HG02981 (cell line): ENCODE measurements around the gene EPHA3.

ENCODE experiments used
- ATAC-seq: cut with Tn5 transposase; IDR thresholded peaks from one replicate; pipeline ENCODE4 v1.9.1; 2021; ENCODE audit warnings: mild to moderate bottlenecking, moderate library complexity; ENCODE audit not compliant: unreplicated experiment

The EPHA3 gene

GRCh38 chr3:89107461-89108290 lies at the start of gene EPHA3:
Gene EPHA3 (plus strand): TSS chr3:89107621. CDS start chr3:89107749, 128 bp downstream.
- ATAC-seq = peak; percentile 98

- no peak for ATAC-seq
Observed at GRCh38 chr3:89058371-89058770, 49.0 kb upstream of the EPHA3 start.

- ATAC-seq = no peak
Observed at GRCh38 chr3:89059211-89059925, 48.1 kb upstream of the EPHA3 start.

- ATAC-seq = no peak
Observed at GRCh38 chr3:89061259-89061658, 46.2 kb upstream of the EPHA3 start.

- no peak for ATAC-seq
Observed at GRCh38 chr3:89067736-89068135, 39.7 kb upstream of the EPHA3 start.

- ATAC-seq = no peak
Observed at GRCh38 chr3:89072642-89073041, 34.8 kb upstream of the EPHA3 start.

- ATAC-seq = no peak
Observed at GRCh38 chr3:89079944-89080343, 27.5 kb upstream of the EPHA3 start.

- ATAC-seq = no peak
Observed at GRCh38 chr3:89087851-89088250, 19.6 kb upstream of the EPHA3 start.

- no peak for ATAC-seq
Observed at GRCh38 chr3:89098173-89098572, 9.2 kb upstream of the EPHA3 start.

- ATAC-seq = peak; percentile 92
Observed at GRCh38 chr3:89098964-89099585, 8.3 kb upstream of the EPHA3 start.

- no peak for ATAC-seq
Observed at GRCh38 chr3:89101251-89101650, 6.2 kb upstream of the EPHA3 start.

GRCh38 chr3:89101921-89102320 lies 5.5 kb upstream of the EPHA3 start:
- no peak for ATAC-seq

GRCh38 chr3:89104499-89104898 lies 2.9 kb upstream of the EPHA3 start:
- no peak for ATAC-seq

GRCh38 chr3:89105503-89105902 lies 1.9 kb upstream of the EPHA3 start:
- no peak for ATAC-seq

- ATAC-seq = no peak
Observed at GRCh38 chr3:89108291-89108550, 800 bp downstream of the EPHA3 start.

- no peak for ATAC-seq
Observed at GRCh38 chr3:89113344-89113743, 5.9 kb downstream of the EPHA3 start.

GRCh38 chr3:89113893-89114840 lies 6.7 kb downstream of the EPHA3 start:
- peak; percentile 93 for ATAC-seq

- ATAC-seq = no peak
Observed at GRCh38 chr3:89114841-89115223, 7.4 kb downstream of the EPHA3 start.

- no peak for ATAC-seq
Observed at GRCh38 chr3:89116476-89116875, 9.1 kb downstream of the EPHA3 start.

GRCh38 chr3:89138048-89138447 lies 30.6 kb downstream of the EPHA3 start:
- no peak for ATAC-seq

- ATAC-seq = no peak
Observed at GRCh38 chr3:89139870-89140269, 32.4 kb downstream of the EPHA3 start.
